Liver (tissue), 9 donors: ENCODE measurements around the gene KCNQ1. TPM values are rescaled to one million over a fixed set of nuclear protein-coding genes. Genes with fewer than 3 reads are reported as not detected.

Source experiments
- DNase-seq: peaks from one replicate; pipeline ENCODE4 v3.0.0-alpha.2; 2017; ENCODE audit warnings: low spot score
- H3K27ac ChIP-seq, 2 donors: one replicate each; pipeline ENCODE4 v1.7.0; 2013; ENCODE audit warnings: inconsistent platforms in 2 of 2, low read length in 2 of 2, control low read depth in 1 of 2, low read depth in 1 of 2, mild to moderate bottlenecking in 1 of 2
- H3K27me3 ChIP-seq, 4 donors: one replicate each; pipeline versions ENCODE4 v1.6.1 to v1.7.0; 2013; ENCODE audit warnings: low read length in 3 of 4, inconsistent platforms in 1 of 4, mild to moderate bottlenecking in 1 of 4, moderate library complexity in 1 of 4; ENCODE audit not compliant: control insufficient read depth in 4 of 4, insufficient read depth in 4 of 4
- H3K36me3 ChIP-seq, 4 donors: one replicate each; pipeline versions ENCODE4 v1.6.1 to v1.7.0; 2013; ENCODE audit warnings: low read length in 3 of 4, mild to moderate bottlenecking in 3 of 4, low read depth in 1 of 4, moderate library complexity in 1 of 4; ENCODE audit not compliant: control insufficient read depth in 4 of 4, insufficient read depth in 3 of 4
- H3K4me1 ChIP-seq, 4 donors: one replicate each; pipeline versions ENCODE4 v1.6.1 to v1.7.0; 2013; ENCODE audit warnings: low read length in 3 of 4, mild to moderate bottlenecking in 3 of 4, moderate library complexity in 1 of 4; ENCODE audit not compliant: control insufficient read depth in 4 of 4, insufficient read depth in 4 of 4
- H3K4me3 ChIP-seq, 3 donors: one replicate each; pipeline versions ENCODE4 v1.6.1 to v1.7.0; 2013; ENCODE audit warnings: low read length in 3 of 3, control low read depth in 1 of 3, low read depth in 1 of 3, mild to moderate bottlenecking in 1 of 3
- H3K9ac ChIP-seq, 2 donors: one replicate each; pipeline ENCODE4 v1.7.0; 2013; ENCODE audit warnings: low read length in 2 of 2, mild to moderate bottlenecking in 2 of 2, moderate library complexity in 2 of 2, control low read depth in 1 of 2, low read depth in 1 of 2
- H3K9me3 ChIP-seq, 4 donors: one replicate each; pipeline versions ENCODE4 v1.6.1 to v1.7.0; 2013; ENCODE audit warnings: low read length in 3 of 4; ENCODE audit not compliant: control insufficient read depth in 4 of 4
- ATF3 ChIP-seq: IDR thresholded peaks from 2 replicates; pipeline ENCODE4 v1.6.1; 2016; ENCODE audit warnings: antibody characterized with exemption
- CTCF ChIP-seq: fragments of 150-350 bp; IDR thresholded peaks from 2 replicates; pipeline ENCODE4 v1.5.1; 2017; ENCODE audit warnings: improper control_type of control experiment, low read depth, low read length; ENCODE audit not compliant: missing input control
- EGR1 ChIP-seq, 2 donors: IDR thresholded peaks; 2 replicates each; pipeline ENCODE4 v1.6.1; 2016 to 2018; ENCODE audit warnings: antibody characterized with exemption in 2 of 2, low read depth in 2 of 2
- FOXA1 ChIP-seq: IDR thresholded peaks from 2 replicates; pipeline ENCODE4 v1.6.1; 2016; ENCODE audit warnings: antibody characterized with exemption
- FOXA2 ChIP-seq: IDR thresholded peaks from 2 replicates; pipeline ENCODE4 v1.6.1; 2016; ENCODE audit warnings: antibody characterized with exemption
- GABPA ChIP-seq, 2 donors: IDR thresholded peaks in 1 of 2; conservative IDR thresholded peaks in 1 of 2; 2 replicates each; pipeline ENCODE4 v1.6.1; 2016; ENCODE audit warnings: antibody characterized with exemption in 2 of 2, mild to moderate bottlenecking in 1 of 2, moderate library complexity in 1 of 2
- HNF4A ChIP-seq, 2 donors: conservative IDR thresholded peaks; 2 replicates each; pipeline ENCODE4 v1.6.1; 2016; ENCODE audit warnings: antibody characterized with exemption in 2 of 2, mild to moderate bottlenecking in 2 of 2
- HNF4G ChIP-seq: IDR thresholded peaks from 2 replicates; pipeline ENCODE4 v1.6.1; 2016; ENCODE audit warnings: antibody characterized with exemption
- JUND ChIP-seq, 2 donors: IDR thresholded peaks; 2 replicates each; pipeline ENCODE4 v1.6.1; 2016; ENCODE audit warnings: antibody characterized with exemption in 2 of 2
- MAX ChIP-seq: IDR thresholded peaks from 2 replicates; pipeline ENCODE4 v1.6.1; 2016; ENCODE audit warnings: antibody characterized with exemption
- NR2F2 ChIP-seq: IDR thresholded peaks from 2 replicates; pipeline ENCODE4 v1.6.1; 2016; ENCODE audit warnings: antibody characterized with exemption
- RAD21 ChIP-seq, 2 donors: IDR thresholded peaks; 2 replicates each; pipeline ENCODE4 v1.6.1; 2016; ENCODE audit warnings: antibody characterized with exemption in 2 of 2, mild to moderate bottlenecking in 2 of 2
- REST ChIP-seq: IDR thresholded peaks from 2 replicates; pipeline ENCODE4 v1.6.1; 2016; ENCODE audit warnings: antibody characterized with exemption, mild to moderate bottlenecking
- RXRA ChIP-seq, 2 donors: IDR thresholded peaks; 2 replicates each; pipeline ENCODE4 v1.6.1; 2017 to 2018; ENCODE audit warnings: antibody characterized with exemption in 2 of 2, mild to moderate bottlenecking in 1 of 2
- SP1 ChIP-seq: IDR thresholded peaks from 2 replicates; pipeline ENCODE4 v1.6.1; 2018; ENCODE audit warnings: antibody characterized with exemption, mild to moderate bottlenecking
- TAF1 ChIP-seq: conservative IDR thresholded peaks from 2 replicates; pipeline ENCODE4 v1.6.1; 2016; ENCODE audit warnings: antibody characterized with exemption, mild to moderate bottlenecking
- YY1 ChIP-seq: IDR thresholded peaks from 2 replicates; pipeline ENCODE4 v1.6.1; 2016; ENCODE audit warnings: antibody characterized with exemption, mild to moderate bottlenecking
- ZBTB33 ChIP-seq: IDR thresholded peaks from 2 replicates; pipeline ENCODE4 v1.6.1; 2016; ENCODE audit warnings: antibody characterized with exemption
- WGBS: extraction: QIAGEN DNeasy Blood & Tissue Kit; methylation state at CpG from one replicate; pipeline ENCODE4 v1.1.7; 2013; 5-methylcytosine and 5-hydroxymethylcytosine counted together
- polyA plus RNA-seq, 2 donors: library from polyadenylated mRNA; stranded (reverse) in 1 of 2; unstranded in 1 of 2; fragments of 200-250 nt in 1 of 2; fragments of >200 nt in 1 of 2; fragmentation: Nextera tagmentation in 1 of 2; extraction: Ambion mirVana in 1 of 2; gene quantifications; one replicate each; pipeline versions ENCODE4 v1.2.1 to v1.2.3, GENCODE V29; 2013 to 2015
- total RNA-seq, 2 donors: library from RNA; depleted of rRNA; stranded (reverse); fragments of >200 nt; gene quantifications; one replicate each; pipeline ENCODE4 v1.2.3, GENCODE V29; 2014
- donor health status: healthy.
- donor health status: healthy.
- donor health status: healthy.
- donor health status: healthy.
- donor health status: healthy.

The KCNQ1 gene
- total and polyA plus RNA-seq, 4 donors = 0.31 to 2.2 (median 1.5) TPM

GRCh38 chr11:2397005-2397404 lies 47.8 kb upstream of the KCNQ1 start:
- Histone ChIP-seq H3K9ac (no peak overlapping the region), H3K9me3 (no peaks in the 10 kb centered on the region), H3K27ac (no peak overlapping the region), H3K4me3 (no peak overlapping the region), H3K36me3 (peaks cover 14 to 50% (median 20%) of the 10 kb centered on the region in 4 donors), H3K27me3 (no peaks in the 10 kb centered on the region), H3K4me1 (peaks cover 5 to 74% (median 45%) of the 10 kb centered on the region in 4 donors)
- TF ChIP-seq GABPA (IDR thresholded peaks at IDR 0.05 in 1 of 2, conservative IDR thresholded peaks at IDR 0.05 in 1 of 2) = no peak
- no peak for TF ChIP-seq FOXA1
- no peak for TF ChIP-seq HNF4G
- TF ChIP-seq ZBTB33 = no peak
- TF ChIP-seq FOXA2 = no peak
- no peak for TF ChIP-seq EGR1 (IDR thresholded peaks at IDR 0.05; ENCODE audit: low read depth in 2 of 2)
- no peak for TF ChIP-seq JUND (IDR thresholded peaks at IDR 0.05)
- no peak for TF ChIP-seq TAF1
- no peak for TF ChIP-seq ATF3
- WGBS = 95% methylated on average over 12 of the region's 12 CpGs
- no peak for DNase-seq

GRCh38 chr11:2398664-2399355 lies 46.0 kb upstream of the KCNQ1 start:
- H3K9me3 ChIP-seq = no peaks in the 10 kb centered on the region
- H3K27ac ChIP-seq = peak overlapping the region; percentile 69 to 93
- 60% methylated on average over 7 of the region's 7 CpGs for WGBS
- H3K27me3 ChIP-seq = no peaks in the 10 kb centered on the region
- H3K4me1 ChIP-seq = peaks cover 5 to 64% (median 45%) of the 10 kb centered on the region in 4 donors
- peak overlapping the region; percentile 21 to 84 for H3K9ac ChIP-seq
- peak overlapping the region in 2 of 3 donors; percentile 37 to 72 for H3K4me3 ChIP-seq
- TF ChIP-seq FOXA2 (no peak), ZBTB33 (no peak), REST (no peak), SP1 (no peak), ATF3 (no peak), RAD21 (IDR thresholded peaks at IDR 0.05) (no peak), NR2F2 (no peak), YY1 (no peak), HNF4G (no peak), CTCF (no peak), JUND (IDR thresholded peaks at IDR 0.05) (no peak), FOXA1 (no peak), TAF1 (no peak), MAX (no peak), EGR1 (IDR thresholded peaks at IDR 0.05; ENCODE audit: low read depth in 2 of 2) (no peak), RXRA (IDR thresholded peaks at IDR 0.05) (no peak), HNF4A (conservative IDR thresholded peaks at IDR 0.05) (no peak), GABPA (IDR thresholded peaks at IDR 0.05 in 1 of 2, conservative IDR thresholded peaks at IDR 0.05 in 1 of 2) (no peak)
- DNase-seq = no peak
- H3K36me3 ChIP-seq = peaks cover 15 to 51% (median 21%) of the 10 kb centered on the region in 4 donors
